Ovary (tissue), 9 donors: ENCODE data around the gene CDH23. TPM values are rescaled to one million over a fixed set of nuclear protein-coding genes. Genes with fewer than 3 reads are reported as not detected.

Experiments
- DNase-seq, 5 donors: peaks; one replicate each; pipeline ENCODE4 v3.0.0-alpha.2; 2019 to 2020
- H3K27ac ChIP-seq, 2 donors: fragments of 200-600 bp; one replicate each; pipeline versions ENCODE4 v1.5.1 to v1.8.0; 2019 to 2022
- H3K27me3 ChIP-seq: fragments of 200-600 bp; one replicate; pipeline ENCODE4 v1.8.0; 2022
- H3K36me3 ChIP-seq: fragments of 200-600 bp; sonication (generic); one replicate; pipeline ENCODE4 v1.5.1; 2019
- H3K4me1 ChIP-seq: one replicate; pipeline ENCODE4 v1.8.1; 2013; ENCODE audit warnings: mild to moderate bottlenecking, moderate library complexity; ENCODE audit not compliant: insufficient read depth
- H3K4me3 ChIP-seq: fragments of 200-600 bp; sonication (generic); one replicate; pipeline ENCODE4 v1.5.1; 2017
- H3K9me3 ChIP-seq, 2 donors: fragments of 200-600 bp in 1 of 2; sonication (generic) in 1 of 2; one replicate each; pipeline versions ENCODE4 v1.5.1 to v1.8.1; 2013 to 2019; ENCODE audit warnings: mild to moderate bottlenecking in 1 of 2, moderate library complexity in 1 of 2
- CTCF ChIP-seq, 3 donors: fragments of 450-650 bp in 2 of 3; fragments of 200-600 bp in 1 of 3; IDR thresholded peaks; one replicate each; pipeline versions ENCODE4 v1.5.1 to v1.8.0; 2016 to 2022; ENCODE audit warnings: antibody characterized with exemption in 3 of 3, mild to moderate bottlenecking in 1 of 3
- EP300 ChIP-seq: sonication (generic); formaldehyde crosslinking; IDR thresholded peaks from one replicate; pipeline ENCODE4 v1.6.1; 2017; ENCODE audit warnings: antibody characterized with exemption
- POLR2A ChIP-seq: fragments of 450-650 bp; IDR thresholded peaks from one replicate; pipeline ENCODE4 v1.6.1; 2017; ENCODE audit warnings: antibody characterized with exemption, mild to moderate bottlenecking, moderate library complexity
- WGBS, 3 donors: extraction: QIAGEN DNeasy Blood & Tissue Kit in 1 of 3; methylation state at CpG; one replicate each; pipeline versions ENCODE4 v1.1.5 to v1.1.7; 2013 to 2017; 5-methylcytosine and 5-hydroxymethylcytosine counted together
- intact Hi-C, 4 donors: fragments of 100-400 bp; cut with DNase I; formaldehyde crosslinking; loops; one replicate each; pipeline versions ENCODE4 v1.11.0 to v1.15.1; 2022 to 2023
- polyA plus RNA-seq, 2 donors: library from polyadenylated mRNA; stranded (reverse); fragments of 200-250 nt in 1 of 2; fragments of 350-450 nt in 1 of 2; fragmentation: Illumina TruSeq in 1 of 2; extraction: RNeasy Lipid Tissue Mini Kit (QIAGEN cat#74804) in 1 of 2; gene quantifications; one replicate each; pipeline ENCODE4 v1.2.3, GENCODE V29; 2013 to 2014
- total RNA-seq, 7 donors: library from RNA; depleted of rRNA in 2 of 7; stranded (reverse); fragments of >200 nt in 2 of 7; fragmentation: NEBNext Ultra II Directional in 3 of 7; extraction: Animal tissue kit (Norgen Biotek cat#: 25700) in 3 of 7; gene quantifications; one replicate each; pipeline versions ENCODE4 v1.1.0 to v1.2.4, GENCODE V29; 2016 to 2023
- donor health status: DM: no; HTN: no; CAD: no; lungs with moderate emphysema.
- donor health status: DM: no; HTN: no; CAD: no.
- donor health status: Bipolar disorder and iron deficiency.
- donor health status: DM: yes; HTN: yes; CAD: no.
- donor health status: DM: no; HTN: no; CAD: no.
- donor health status: DM: yes; HTN: yes; CAD: no.

CDH23 gene
- total and polyA plus RNA-seq, 9 donors: 7.5 to 108 (median 39.1) TPM

DNA sequence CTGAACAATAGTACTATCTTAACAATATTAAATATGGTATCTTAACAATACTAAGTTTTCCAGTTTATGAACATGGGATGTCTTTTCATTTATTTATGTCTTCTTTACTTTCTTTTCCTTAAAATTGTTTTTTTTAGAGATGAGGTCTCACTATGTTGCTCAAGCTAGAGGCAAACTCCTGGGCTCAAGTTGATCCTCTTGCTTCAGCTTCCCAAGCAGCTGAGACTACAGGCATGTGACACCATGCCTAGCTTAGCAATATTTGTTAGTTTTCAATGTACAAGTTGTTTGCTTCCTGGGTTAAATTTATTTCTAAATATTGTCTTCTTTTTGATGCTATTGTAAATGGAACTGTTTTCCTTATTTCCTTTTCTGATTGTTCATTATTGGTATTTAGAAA lies 16.9 kb downstream of the CDH23 start:
- no peak for TF ChIP-seq POLR2A
- TF ChIP-seq CTCF (IDR thresholded peaks at IDR 0.05): no peak
- no peak for TF ChIP-seq EP300
- Histone ChIP-seq H3K4me3 (no peak overlapping the region), H3K27ac (no peak overlapping the region), H3K36me3 (no peaks in the 10 kb centered on the region), H3K27me3 (peaks cover 3% of the 10 kb centered on the region), H3K9me3 (no peaks in the 10 kb centered on the region), H3K4me1 (no peaks in the 10 kb centered on the region)
- DNase-seq: no peak
- intact Hi-C loops: no loop called here

GRCh38 chr10:71414359-71414758 lies 17.6 kb downstream of the CDH23 start:
- intact Hi-C loops: no loop called here
- Histone ChIP-seq H3K4me3 (no peak overlapping the region), H3K27me3 (peaks cover 3% of the 10 kb centered on the region), H3K9me3 (no peaks in the 10 kb centered on the region), H3K36me3 (no peaks in the 10 kb centered on the region), H3K4me1 (no peaks in the 10 kb centered on the region), H3K27ac (no peak overlapping the region)
- no peak for TF ChIP-seq CTCF (IDR thresholded peaks at IDR 0.05)
- TF ChIP-seq POLR2A: no peak
- no peak for TF ChIP-seq EP300
- 1 to 8% (median 2%) methylated on average over 1 of the region's 1 CpG for WGBS, 3 donors
- no peak for DNase-seq

DNA sequence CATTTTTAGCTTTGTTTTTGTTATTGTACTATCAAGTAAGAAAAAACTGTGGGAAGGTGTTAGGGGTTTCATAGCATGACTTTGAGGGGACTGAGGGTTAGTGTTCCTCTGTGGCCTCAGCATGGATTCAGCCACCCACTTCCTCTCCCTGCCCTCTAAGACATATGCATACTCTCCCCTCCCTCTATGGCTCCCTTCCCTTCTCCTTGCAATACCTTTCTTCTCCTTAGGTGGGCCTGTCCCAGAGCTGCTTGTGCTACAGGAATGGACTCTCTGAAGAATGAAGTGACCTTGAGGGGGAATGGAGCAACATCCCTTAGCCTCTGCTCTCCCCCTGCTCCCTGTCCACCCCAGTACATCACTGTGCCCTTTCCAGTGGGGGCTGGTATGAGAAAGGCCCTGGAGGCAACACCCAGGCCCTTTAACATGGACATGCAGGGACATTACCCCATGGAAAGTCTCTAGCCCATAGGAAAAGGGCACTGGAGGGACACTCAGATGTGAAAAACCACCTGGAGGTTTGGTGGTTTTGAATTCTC lies 22.4 kb downstream of the CDH23 start:
- intact Hi-C loops: no loop called here

DNA sequence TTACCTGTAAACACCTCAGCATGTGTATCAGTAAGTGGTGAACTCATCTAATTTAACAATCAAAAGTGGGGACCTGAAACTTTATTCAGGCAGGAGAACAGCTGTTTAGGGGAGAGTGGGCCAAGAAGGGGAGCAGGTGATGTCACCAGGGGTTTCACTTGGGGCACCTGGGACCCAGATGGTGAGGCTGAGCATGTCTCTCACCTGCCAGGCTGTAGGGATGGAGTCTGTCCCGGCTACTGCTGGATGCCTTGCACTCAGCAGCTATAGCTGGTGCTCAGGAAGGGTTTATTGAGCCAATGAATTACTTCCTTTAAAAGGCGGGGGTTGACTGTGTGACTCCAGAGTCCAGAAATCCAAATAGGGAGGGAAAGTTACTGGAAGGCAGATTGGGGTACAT lies 23.0 kb downstream of the CDH23 start:
- TF ChIP-seq POLR2A (no peak), EP300 (no peak), CTCF (IDR thresholded peaks at IDR 0.05) (no peak)
- Histone ChIP-seq H3K9me3 (no peaks in the 10 kb centered on the region), H3K27ac (no peak overlapping the region), H3K36me3 (no peaks in the 10 kb centered on the region), H3K27me3 (no peaks in the 10 kb centered on the region), H3K4me1 (no peaks in the 10 kb centered on the region), H3K4me3 (no peak overlapping the region)
- peak in 1 of 5 donors; percentile 5 for DNase-seq
- WGBS, 3 donors: 86 to 93% (median 90%) methylated on average over 2 of the region's 2 CpGs
- intact Hi-C loops: no loop called here

More for the DNA sequence above, 22.4 kb downstream of the CDH23 start:
- H3K36me3 ChIP-seq: no peaks in the 10 kb centered on the region
- H3K9me3 ChIP-seq: no peaks in the 10 kb centered on the region
- no peak for TF ChIP-seq CTCF (IDR thresholded peaks at IDR 0.05)
- TF ChIP-seq EP300: no peak
- no peak for TF ChIP-seq POLR2A
- DNase-seq: peak in 2 of 5 donors; percentile 1 to 2
- H3K4me3 ChIP-seq: no peak overlapping the region
- no peak overlapping the region for H3K27ac ChIP-seq
- H3K27me3 ChIP-seq: no peaks in the 10 kb centered on the region
- H3K4me1 ChIP-seq: no peaks in the 10 kb centered on the region

DNA sequence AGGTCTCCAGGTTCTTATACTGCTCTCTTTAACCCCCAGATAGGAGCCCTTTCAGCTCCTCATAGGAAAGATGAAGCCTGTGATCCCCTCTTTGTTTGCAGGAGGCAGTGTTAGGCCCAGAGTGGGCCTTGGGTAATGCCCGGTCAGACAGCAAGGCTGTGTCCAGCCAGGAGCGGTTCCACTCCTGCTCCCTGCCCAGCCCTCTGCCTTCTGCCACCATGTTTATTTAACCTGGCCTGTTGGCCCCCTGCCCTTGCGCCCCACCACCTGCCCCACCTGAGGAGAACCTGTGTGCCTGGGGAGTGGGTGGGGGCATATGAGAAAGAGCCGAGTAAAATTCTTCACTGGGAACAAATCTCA lies 24.3 kb downstream of the CDH23 start:
- peak in 2 of 5 donors; percentile 3 to 9 for DNase-seq
- Histone ChIP-seq H3K4me3 (no peak overlapping the region), H3K9me3 (no peaks in the 10 kb centered on the region), H3K27ac (no peak overlapping the region), H3K4me1 (no peaks in the 10 kb centered on the region), H3K36me3 (no peaks in the 10 kb centered on the region), H3K27me3 (no peaks in the 10 kb centered on the region)
- intact Hi-C loops: no loop called here
- WGBS, 3 donors: 89 to 97% (median 90%) methylated on average over 4 of the region's 4 CpGs
- no peak for TF ChIP-seq EP300
